GM03348 (cell line): Measurements from ENCODE around the gene GRM7.

Experiments used
- DNase-seq: peaks from one replicate; pipeline ENCODE4 v3.0.0; 2012; ENCODE audit warnings: low spot score

Gene GRM7

GRCh38 chr3:7307410-7307809 is 446.5 kb downstream of the GRM7 start:
- DNase-seq, result no peak

GRCh38 chr3:7309641-7310102 is 448.8 kb downstream of the GRM7 start:
- DNase-seq, result no peak

GRCh38 chr3:7315037-7315436 is 454.1 kb downstream of the GRM7 start:
- DNase-seq, result no peak

GRCh38 chr3:7322957-7323669 is 462.2 kb downstream of the GRM7 start:
- DNase-seq, result no peak

- DNase-seq, result no peak
Observed at GRCh38 chr3:7328339-7328738, 467.4 kb downstream of the GRM7 start.

GRCh38 chr3:7332696-7333095 is 471.8 kb downstream of the GRM7 start:
- no peak for DNase-seq

- DNase-seq, result no peak
Observed at GRCh38 chr3:7333125-7333524, 472.2 kb downstream of the GRM7 start.

GRCh38 chr3:7340795-7341194 is 479.9 kb downstream of the GRM7 start:
- no peak for DNase-seq

- no peak for DNase-seq
Observed at GRCh38 chr3:7346364-7346763, 485.4 kb downstream of the GRM7 start.

GRCh38 chr3:7357101-7357500 is 496.2 kb downstream of the GRM7 start:
- no peak for DNase-seq

GRCh38 chr3:7367968-7368367 is 507.1 kb downstream of the GRM7 start:
- DNase-seq, result no peak

- DNase-seq, result no peak
Observed at GRCh38 chr3:7368597-7368996, 507.7 kb downstream of the GRM7 start.

- no peak for DNase-seq
Observed at GRCh38 chr3:7371693-7372572, 511.0 kb downstream of the GRM7 start.

- DNase-seq, result no peak
Observed at GRCh38 chr3:7377103-7377502, 516.2 kb downstream of the GRM7 start.

GRCh38 chr3:7381741-7382140 is 520.8 kb downstream of the GRM7 start:
- DNase-seq, result no peak

GRCh38 chr3:7382293-7383010 is 521.5 kb downstream of the GRM7 start:
- no peak for DNase-seq

- DNase-seq, result no peak
Observed at GRCh38 chr3:7385635-7386034, 524.7 kb downstream of the GRM7 start.

GRCh38 chr3:7388026-7388425 is 527.1 kb downstream of the GRM7 start:
- no peak for DNase-seq

GRCh38 chr3:7392206-7392605 is 531.3 kb downstream of the GRM7 start:
- no peak for DNase-seq

- no peak for DNase-seq
Observed at GRCh38 chr3:7393944-7394605, 533.2 kb downstream of the GRM7 start.

GRCh38 chr3:7396534-7396933 is 535.6 kb downstream of the GRM7 start:
- DNase-seq, result no peak

GRCh38 chr3:7397097-7397496 is 536.2 kb downstream of the GRM7 start:
- no peak for DNase-seq
